Measurements from ENCODE around the gene HES2.
"Not testable (repeated sequence)": the region's sequence is repeated elsewhere in the genome, so short reads cannot be mapped to it uniquely, and the experiment has no call there.

The HES2 gene

GRCh38 chr1:6435129-6435528 is 15.4 kb upstream of the HES2 start:
- DNase-seq: no peak

- no peak for DNase-seq
These were observed 14.5 kb upstream of the HES2 start for GRCh38 chr1:6434186-6434585.

- not testable (repeated sequence) for DNase-seq
These were observed 12.2 kb upstream of the HES2 start for GRCh38 chr1:6431645-6432579.

- peak; percentile 58 to 88 (median 76) for DNase-seq
These were observed 10.1 kb upstream of the HES2 start for GRCh38 chr1:6429660-6430411.

- not testable (repeated sequence) for DNase-seq
These were observed 8.7 kb upstream of the HES2 start for GRCh38 chr1:6428453-6428852.

GRCh38 chr1:6427441-6428390 is 8.0 kb upstream of the HES2 start:
- no peak for DNase-seq

- DNase-seq: no peak
These were observed 7.2 kb upstream of the HES2 start for GRCh38 chr1:6426972-6427350.

- no peak for DNase-seq
These were observed 6.7 kb upstream of the HES2 start for GRCh38 chr1:6426277-6426971.

- DNase-seq: no peak
These were observed 5.9 kb upstream of the HES2 start for GRCh38 chr1:6425658-6426057.

GRCh38 chr1:6424619-6425593 is 5.2 kb upstream of the HES2 start, which contains the start of gene ESPN:
TSS of gene ESPN (plus strand) at chr1:6424776. CDS start at chr1:6424956, 180 bp downstream.
- peak in 2 of 4 experiments; percentile 23 to 54 for DNase-seq

- no peak for DNase-seq
These were observed 4.4 kb upstream of the HES2 start for GRCh38 chr1:6424000-6424565.

- DNase-seq: peak; percentile 20 to 49 (median 34)
These were observed 3.7 kb upstream of the HES2 start for GRCh38 chr1:6423321-6423999.

GRCh38 chr1:6421266-6421665 is 1.5 kb upstream of the HES2 start:
- DNase-seq: no peak

- no peak for DNase-seq
These were observed 829 bp upstream of the HES2 start for GRCh38 chr1:6420454-6421042.

- no peak for DNase-seq
These were observed 319 bp downstream of the HES2 start for GRCh38 chr1:6419397-6419803.

GRCh38 chr1:6418668-6419396 is 887 bp downstream of the HES2 start:
- DNase-seq: peak in 1 of 4 experiments; percentile 13

GRCh38 chr1:6417961-6418667 is 1.6 kb downstream of the HES2 start:
- no peak for DNase-seq

- no peak for DNase-seq
These were observed 2.8 kb downstream of the HES2 start for GRCh38 chr1:6416906-6417305.

Measured in suppressor macrophage (primary cell).